Calu3 (cell line): ENCODE measurements around the gene CDKL5. TPM values are rescaled to one million over a fixed set of nuclear protein-coding genes. Genes with fewer than 3 reads are reported as not detected.

Experiments used
- BruUV-seq: library from RNA; stranded (reverse); fragments of 400-500 nt; replicated peaks from 2 replicates; lab custom pipeline; 2021; lab: Mats Ljungman, UMichigan
- CTCF ChIA-PET: fragments of 300-600 bp; sonication (Branson Sonifier 250); formaldehyde crosslinking; loops from one replicate; lab custom pipeline; 2022; ENCODE audit warnings: antibody characterized with exemption; lab: Charles Lee
- DNase-seq: peaks from one replicate; pipeline ENCODE4 v3.0.0; 2022
- H3K27ac Mint-ChIP-seq: one replicate; pipeline ENCODE4 v1.8.0; 2022; ENCODE audit warnings: mixed read lengths; ENCODE audit not compliant: unreplicated experiment
- H3K27me3 Mint-ChIP-seq: one replicate; pipeline ENCODE4 v1.8.0; 2022; ENCODE audit warnings: mixed read lengths; ENCODE audit not compliant: unreplicated experiment
- H3K36me3 Mint-ChIP-seq: one replicate; pipeline ENCODE4 v1.8.0; 2022; ENCODE audit warnings: mild to moderate bottlenecking, moderate library complexity, mixed read lengths; ENCODE audit not compliant: insufficient read depth, unreplicated experiment
- H3K4me1 Mint-ChIP-seq: one replicate; pipeline ENCODE4 v1.8.0; 2022; ENCODE audit warnings: mild to moderate bottlenecking, low read depth, mixed read lengths; ENCODE audit not compliant: unreplicated experiment
- H3K4me3 Mint-ChIP-seq: one replicate; pipeline ENCODE4 v1.8.0; 2022; ENCODE audit warnings: mild to moderate bottlenecking, low read depth, moderate library complexity, mixed read lengths; ENCODE audit not compliant: unreplicated experiment
- H3K9me3 Mint-ChIP-seq: one replicate; pipeline ENCODE4 v1.8.0; 2022; ENCODE audit warnings: low read depth, mixed read lengths; ENCODE audit not compliant: unreplicated experiment
- CTCF ChIP-seq: fragments of 200-600 bp; IDR thresholded peaks from one replicate; pipeline ENCODE4 v1.8.0; 2022; ENCODE audit warnings: antibody characterized with exemption; ENCODE audit not compliant: unreplicated experiment
- intact Hi-C: fragments of 100-400 bp; cut with micrococcal nuclease; formaldehyde crosslinking; loops from one replicate; pipeline ENCODE4 v1.10.0; 2022; ENCODE audit not compliant: unreplicated experiment
- total RNA-seq: library from RNA; stranded (reverse); gene quantifications from 2 replicates; pipeline ENCODE4 v1.2.3, GENCODE V29; 2022

The CDKL5 gene
- total RNA-seq, 1 experiment from 2014 or later = 17.7 TPM

- Mint-ChIP-seq H3K9me3 (no peaks in the 10 kb centered on the region), H3K27ac (no peak overlapping the region), H3K27me3 (peaks cover 16% of the 10 kb centered on the region), H3K4me3 (no peak overlapping the region), H3K4me1 (no peaks in the 10 kb centered on the region), H3K36me3 (no peaks in the 10 kb centered on the region)
- no peak for DNase-seq
- CTCF ChIA-PET = no interaction called here
- intact Hi-C loops = no loop called here
- TF ChIP-seq CTCF = no peak
- no TSS peak for BruUV-seq
Measured at GRCh38 chrX:18687856-18688495, 262.6 kb downstream of the CDKL5 start.

GRCh38 chrX:18691431-18691830, 266.0 kb downstream of the CDKL5 start:
- no peak for TF ChIP-seq CTCF
- BruUV-seq = no TSS peak
- Mint-ChIP-seq H3K4me1 (no peaks in the 10 kb centered on the region), H3K4me3 (no peak overlapping the region), H3K36me3 (no peaks in the 10 kb centered on the region), H3K9me3 (no peaks in the 10 kb centered on the region), H3K27ac (no peak overlapping the region), H3K27me3 (peaks cover 25% of the 10 kb centered on the region)
- DNase-seq = no peak
- CTCF ChIA-PET = no interaction called here
- intact Hi-C loops = no loop called here

GRCh38 chrX:18692541-18692940, 267.1 kb downstream of the CDKL5 start:
- H3K4me3 Mint-ChIP-seq = no peak overlapping the region
- BruUV-seq = no TSS peak
- H3K4me1 Mint-ChIP-seq = no peaks in the 10 kb centered on the region
- intact Hi-C loops = no loop called here
- H3K9me3 Mint-ChIP-seq = no peaks in the 10 kb centered on the region
- no peak for TF ChIP-seq CTCF
- DNase-seq = no peak
- CTCF ChIA-PET = no interaction called here
- H3K36me3 Mint-ChIP-seq = no peaks in the 10 kb centered on the region
- H3K27me3 Mint-ChIP-seq = peaks cover 25% of the 10 kb centered on the region
- no peak overlapping the region for H3K27ac Mint-ChIP-seq

- Mint-ChIP-seq H3K27me3 (peaks cover 35% of the 10 kb centered on the region), H3K4me3 (no peak overlapping the region), H3K4me1 (peaks cover 2% of the 10 kb centered on the region), H3K27ac (no peak overlapping the region), H3K9me3 (no peaks in the 10 kb centered on the region), H3K36me3 (no peaks in the 10 kb centered on the region)
- BruUV-seq = no TSS peak
- no peak for TF ChIP-seq CTCF
- DNase-seq = no peak
- intact Hi-C loops = no loop called here
- CTCF ChIA-PET = no interaction called here
Measured at GRCh38 chrX:18696653-18697052, 271.2 kb downstream of the CDKL5 start.
